OCI-LY7 (cell line): ENCODE data around the gene CRTAC1.

Source experiments
- EZH2phosphoT487 ChIP-seq: fragments of 200-600 bp; sonication (generic); IDR thresholded peaks from 2 replicates; pipeline ENCODE4 v1.6.1; 2018; ENCODE audit warnings: low read depth, borderline replicate concordance, mild to moderate bottlenecking, mixed run types, antibody characterized with exemption, low read length, moderate library complexity, mixed read lengths
- TF ChIP-seq, protein P1 (sequence below): fragments of 200-600 bp; sonication (generic); conservative IDR thresholded peaks from 2 replicates; pipeline ENCODE4 v1.5.1; 2014; ENCODE audit warnings: mild to moderate bottlenecking, antibody characterized with exemption, low read length, moderate library complexity, mixed read lengths

- TF ChIP-seq, protein P1, sequence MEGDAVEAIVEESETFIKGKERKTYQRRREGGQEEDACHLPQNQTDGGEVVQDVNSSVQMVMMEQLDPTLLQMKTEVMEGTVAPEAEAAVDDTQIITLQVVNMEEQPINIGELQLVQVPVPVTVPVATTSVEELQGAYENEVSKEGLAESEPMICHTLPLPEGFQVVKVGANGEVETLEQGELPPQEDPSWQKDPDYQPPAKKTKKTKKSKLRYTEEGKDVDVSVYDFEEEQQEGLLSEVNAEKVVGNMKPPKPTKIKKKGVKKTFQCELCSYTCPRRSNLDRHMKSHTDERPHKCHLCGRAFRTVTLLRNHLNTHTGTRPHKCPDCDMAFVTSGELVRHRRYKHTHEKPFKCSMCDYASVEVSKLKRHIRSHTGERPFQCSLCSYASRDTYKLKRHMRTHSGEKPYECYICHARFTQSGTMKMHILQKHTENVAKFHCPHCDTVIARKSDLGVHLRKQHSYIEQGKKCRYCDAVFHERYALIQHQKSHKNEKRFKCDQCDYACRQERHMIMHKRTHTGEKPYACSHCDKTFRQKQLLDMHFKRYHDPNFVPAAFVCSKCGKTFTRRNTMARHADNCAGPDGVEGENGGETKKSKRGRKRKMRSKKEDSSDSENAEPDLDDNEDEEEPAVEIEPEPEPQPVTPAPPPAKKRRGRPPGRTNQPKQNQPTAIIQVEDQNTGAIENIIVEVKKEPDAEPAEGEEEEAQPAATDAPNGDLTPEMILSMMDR = no peak
- no peak for TF ChIP-seq EZH2phosphoT487
These were observed 46.8 kb upstream of the CRTAC1 start for GRCh38 chr10:98077223-98077622.
